ENCODE results near the gene KLHL17.

- no peak for TF ChIP-seq CTCF (IDR thresholded peaks at IDR 0.05 in 4 of 5, conservative IDR thresholded peaks at IDR 0.05 in 1 of 5)
- TF ChIP-seq POLR2A (IDR thresholded peaks at IDR 0.05) = no peak
Observed at GRCh38 chr1:952201-952600, 8.2 kb upstream of the KLHL17 start.
